GM10248 (cell line): Measurements from ENCODE around the gene NHEJ1.

Experiments used
- CTCF ChIA-PET: fragments of 300-600 bp; sonication (Branson Sonifier 250); formaldehyde crosslinking; extraction: SDS; loops from one replicate; lab custom pipeline; 2021; ENCODE audit warnings: antibody characterized with exemption; lab: Yijun Ruan, JAX
- POLR2A ChIA-PET: fragments of 350-650 bp; sonication (Branson Sonifier 250); formaldehyde crosslinking; extraction: SDS; loops from one replicate; lab custom pipeline; 2020; ENCODE audit warnings: antibody characterized with exemption; lab: Yijun Ruan, JAX
- DNase-seq: peaks from one replicate; pipeline ENCODE4 v3.0.0; 2012; ENCODE audit errors: extremely low spot score
- CTCF ChIP-seq: IDR thresholded peaks from 2 replicates; pipeline ENCODE4 v1.5.1; 2012; ENCODE audit warnings: mild to moderate bottlenecking, low read depth; ENCODE audit errors: extremely low read depth, missing control alignments, control extremely low read depth

The NHEJ1 gene

DNA sequence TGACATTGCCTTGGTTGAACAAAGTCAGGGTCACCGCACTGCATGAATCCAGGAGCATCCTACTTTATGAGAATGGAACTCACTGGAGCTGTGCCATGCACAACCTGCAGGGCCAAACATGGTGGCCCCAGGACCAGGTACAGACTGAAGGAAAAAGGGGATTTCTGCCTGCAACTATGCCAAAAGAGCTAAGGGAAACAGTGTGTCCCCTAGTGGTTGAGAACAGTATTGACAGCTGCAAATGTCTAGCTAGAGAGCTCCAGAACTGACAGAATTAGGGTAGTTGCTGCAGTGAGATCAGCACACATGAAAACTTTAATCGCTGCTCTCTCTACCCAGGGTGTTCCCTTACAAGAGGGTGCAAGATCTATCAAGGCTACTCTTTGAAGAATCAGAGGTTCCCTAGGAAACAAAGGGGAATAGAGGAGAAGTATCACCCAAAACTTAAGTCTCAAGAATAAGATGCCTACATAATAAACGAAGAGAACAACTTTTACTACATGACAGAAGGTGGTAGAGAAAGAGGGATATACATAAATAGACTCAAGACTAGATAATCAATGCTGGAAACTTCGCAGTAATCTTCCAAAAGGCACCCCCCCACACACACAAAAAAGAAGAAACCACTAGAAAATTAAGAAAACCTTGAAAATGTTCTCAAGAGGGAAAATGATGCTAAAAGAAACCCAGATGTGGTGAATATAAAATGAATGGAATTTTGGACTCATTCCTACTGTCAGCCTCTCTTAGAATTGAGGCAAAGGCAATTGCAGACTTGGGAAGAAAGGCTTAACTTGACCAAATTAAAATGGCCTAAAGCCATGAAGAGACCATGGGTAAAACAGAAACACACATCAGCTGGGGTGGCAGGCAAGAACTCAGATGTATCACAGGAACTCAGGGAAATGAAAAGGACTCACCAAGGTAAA lies 56.2 kb downstream of the NHEJ1 start:
- DNase-seq, result peak; percentile 69
- ChIA-PET POLR2A (no interaction called here), CTCF (interaction anchor here (0.6 to 5.5 kb wide), 37 partner anchors 8 to 257 kb away, joined by 3 to 77 read pairs (median 4); partner anchors contain the start of genes CDK5R2, CFAP65 and SLC23A3)
- peak; percentile 31 for TF ChIP-seq CTCF

GRCh38 chr2:219099329-219099728 lies 61.3 kb downstream of the NHEJ1 start:
- DNase-seq, result no peak
- CTCF ChIA-PET, result interaction anchor here (0.8 to 1.7 kb wide), 8 partner anchors 18 to 119 kb away, joined by 3 to 6 read pairs (median 3); no protein-coding TSS in a partner anchor
- no peak for TF ChIP-seq CTCF
- POLR2A ChIA-PET, result no interaction called here

DNA sequence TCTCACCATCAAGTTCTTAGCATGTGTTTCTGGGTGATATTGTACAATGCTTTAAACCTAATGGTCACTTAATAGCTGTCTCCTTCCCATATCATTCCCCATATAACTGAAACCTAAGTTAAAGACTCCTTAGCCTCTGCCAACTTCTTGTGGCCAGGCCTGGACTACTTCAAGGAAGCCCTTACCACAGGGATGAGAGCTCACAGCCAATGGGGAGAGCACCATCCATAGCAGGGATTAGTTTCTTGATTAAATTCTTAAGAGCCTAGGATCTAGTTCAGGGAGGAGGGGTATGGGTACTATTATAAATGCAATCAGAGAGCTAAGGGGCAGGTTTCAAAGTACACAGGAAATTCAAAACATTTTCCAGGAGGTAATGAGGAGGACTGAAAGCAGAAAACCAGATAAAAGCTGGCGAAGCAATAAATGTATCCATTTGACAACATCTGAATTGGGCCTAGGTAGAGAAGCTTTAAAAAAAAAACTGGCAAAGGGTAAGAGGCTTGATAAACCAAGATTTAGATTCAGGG lies 65.1 kb downstream of the NHEJ1 start:
- CTCF ChIA-PET, result interaction anchor here (1.0 to 2.7 kb wide), 7 partner anchors 8 to 49 kb away, joined by 3 to 17 read pairs (median 6); no protein-coding TSS in a partner anchor
- DNase-seq, result no peak
- TF ChIP-seq CTCF, result no peak
- POLR2A ChIA-PET, result no interaction called here

DNA sequence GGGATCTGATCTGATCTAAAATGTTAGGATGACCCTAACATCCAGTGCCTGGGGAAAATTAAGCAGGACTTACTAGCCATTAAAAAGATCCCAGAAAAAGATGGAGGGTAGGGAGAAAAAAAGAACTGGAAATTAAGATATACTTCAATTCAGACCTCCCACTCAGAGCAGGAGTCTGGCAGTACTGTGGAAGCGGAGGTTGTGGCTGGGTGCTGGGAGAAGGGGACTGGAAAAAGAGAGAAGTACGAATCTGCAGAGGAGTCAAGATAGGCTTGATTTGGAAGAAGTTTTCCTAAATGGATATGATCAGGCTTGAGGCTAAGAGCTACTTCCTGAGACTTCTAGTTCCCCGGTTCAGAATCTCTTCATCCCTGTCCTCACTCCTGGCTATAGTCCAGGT lies 66.4 kb downstream of the NHEJ1 start:
- no peak for TF ChIP-seq CTCF
- DNase-seq, result no peak
- ChIA-PET CTCF (interaction anchor here (0.8 to 2.0 kb wide), 5 partner anchors 9 to 65 kb away, joined by 3 to 17 read pairs (median 3); no protein-coding TSS in a partner anchor), POLR2A (no interaction called here)

DNA sequence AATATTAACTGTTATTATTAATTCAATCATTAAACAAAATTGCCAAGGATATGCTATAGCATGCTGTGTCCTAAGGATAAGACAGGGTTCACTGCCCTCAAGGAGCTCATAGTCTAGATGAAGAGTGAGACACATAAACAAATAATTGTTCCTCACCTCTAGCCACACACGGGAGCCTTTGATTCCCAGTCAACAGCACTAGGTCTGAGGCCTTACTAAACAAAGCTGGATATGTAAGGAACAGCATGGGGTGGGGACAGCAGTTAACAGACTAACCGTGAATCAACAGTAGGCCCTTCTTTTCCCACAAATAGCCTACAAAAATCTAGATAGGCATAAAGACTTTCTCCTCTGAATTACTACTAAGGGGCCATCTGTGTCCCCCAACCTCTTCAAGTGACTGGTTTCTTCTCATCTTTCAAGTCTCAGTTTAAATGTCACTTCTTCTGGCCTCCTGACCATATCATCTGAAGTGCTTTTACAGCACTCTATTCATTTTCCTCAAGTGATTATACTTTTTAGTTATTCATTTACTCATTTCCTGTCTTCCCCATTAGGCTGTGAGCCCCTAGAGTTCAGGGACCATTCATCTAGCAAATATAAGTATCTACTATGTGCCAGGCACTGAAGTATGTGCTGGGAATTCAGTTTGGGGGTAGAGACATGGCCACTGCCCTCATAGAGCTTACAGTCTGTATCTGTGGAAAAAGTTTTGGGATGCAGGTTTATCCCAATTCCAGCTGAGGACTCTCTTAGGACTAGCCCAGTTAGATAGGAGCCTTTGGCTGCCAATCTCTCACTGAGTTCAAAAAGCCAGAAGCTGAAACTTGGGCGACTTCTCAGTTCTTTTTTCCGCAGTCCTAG lies 69.9 kb downstream of the NHEJ1 start:
- ChIA-PET POLR2A (no interaction called here), CTCF (interaction anchor here (1.5 to 4.8 kb wide), 6 partner anchors 8 to 61 kb away, joined by 4 to 31 read pairs (median 9); no protein-coding TSS in a partner anchor)
- TF ChIP-seq CTCF, result no peak
- no peak for DNase-seq
